HepG2 (cell line): ENCODE measurements around the gene GBX1. TPM values are rescaled to one million over a fixed set of nuclear protein-coding genes. Genes with fewer than 3 reads are reported as not detected.

Source experiments
- ATAC-seq: fragments of 200-7000 bp; cut with Tn5 transposase; 3 replicates; pipeline ENCODE4 v1.9.1; 2020; ENCODE audit warnings: mild to moderate bottlenecking, moderate library complexity
- BruUV-seq: library from RNA; stranded (reverse); fragments of 400-500 nt; replicated peaks from 2 replicates; lab custom pipeline; 2021; lab: Mats Ljungman, UMichigan
- CTCF ChIA-PET: fragments of 300-600 bp; formaldehyde crosslinking; extraction: SDS; loops from one replicate; lab custom pipeline; 2021; ENCODE audit warnings: low total read pairs, inconsistent platforms, low intra/inter-chr PET ratio; lab: Yijun Ruan, JAX
- POLR2A ChIA-PET: fragments of 350-600 bp; sonication (Branson Sonifier 250); formaldehyde crosslinking; loops from one replicate; lab custom pipeline; 2020; ENCODE audit warnings: antibody characterized with exemption, inconsistent platforms; lab: Yijun Ruan, JAX
- DNase-seq: peaks from one replicate; pipeline ENCODE4 v3.0.0-alpha.2; 2015; ENCODE audit warnings: low spot score
- FAIRE-seq: peaks from 3 replicates; lab custom pipeline; 2011; peaks lifted over from hg19 to GRCh38; lab: Jason Lieb, UNC
- H2AFZ ChIP-seq: one replicate; pipeline ENCODE4 v1.6.1; 2011; ENCODE audit warnings: low read length, inconsistent platforms
- H3K27ac ChIP-seq: fragments of 300-600 bp; 3 replicates; pipeline ENCODE4 v1.8.0; 2011; ENCODE audit warnings: mixed run types, mild to moderate bottlenecking, mixed read lengths, low read length, inconsistent platforms; ENCODE audit not compliant: insufficient read depth; ENCODE audit errors: extremely low read length
- H3K27me3 ChIP-seq, 2 experiments: fragments of 200-600 bp in 1 of 2; 2 replicates in 1 of 2; 3 replicates in 1 of 2; pipeline versions ENCODE4 v1.6.0 to v1.8.0; 2011; ENCODE audit warnings: low read length in 2 of 2, mild to moderate bottlenecking in 2 of 2, moderate library complexity in 2 of 2, inconsistent platforms in 1 of 2; ENCODE audit not compliant: insufficient read depth in 2 of 2, control insufficient read depth in 1 of 2
- H3K36me3 ChIP-seq, 2 experiments: fragments of 200-600 bp in 1 of 2; replicated peaks in 1 of 2; 2 replicates in 1 of 2; 3 replicates in 1 of 2; pipeline versions ENCODE4 v1.5.1 to v1.8.0; 2011; ENCODE audit warnings: low read length in 2 of 2, inconsistent platforms in 1 of 2; ENCODE audit not compliant: insufficient read depth in 2 of 2, control insufficient read depth in 1 of 2
- H3K4me1 ChIP-seq: 2 replicates; pipeline ENCODE4 v1.5.1; 2012; ENCODE audit warnings: low read length, inconsistent platforms; ENCODE audit not compliant: insufficient read depth
- H3K4me2 ChIP-seq: 2 replicates; pipeline ENCODE4 v1.6.0; 2011; ENCODE audit warnings: low read depth, low read length, inconsistent platforms
- H3K4me3 ChIP-seq, 3 experiments: fragments of 200-600 bp in 1 of 3; sonication (generic), shearing (Covaris generic) in 1 of 3; replicated peaks in 1 of 3; 2 replicates each; pipeline ENCODE4 v1.5.1; 2011 to 2016; ENCODE audit warnings: low read length in 3 of 3, inconsistent platforms in 2 of 3, low read depth in 2 of 3, mild to moderate bottlenecking in 2 of 3, control low read depth in 1 of 3, mixed read lengths in 1 of 3; ENCODE audit not compliant: insufficient read depth in 1 of 3
- H3K79me2 ChIP-seq: one replicate; pipeline ENCODE4 v1.6.1; 2011; ENCODE audit warnings: low read length, inconsistent platforms; ENCODE audit not compliant: insufficient read depth
- H3K9ac ChIP-seq: 2 replicates; pipeline ENCODE4 v1.6.0; 2011; ENCODE audit warnings: mild to moderate bottlenecking, low read depth, low read length, inconsistent platforms; ENCODE audit not compliant: insufficient read depth
- H3K9me3 ChIP-seq: 2 replicates; pipeline ENCODE4 v1.5.1; 2012; ENCODE audit warnings: mild to moderate bottlenecking, low read length
- H4K20me1 ChIP-seq: 2 replicates; pipeline ENCODE4 v1.6.0; 2011; ENCODE audit warnings: inconsistent platforms, mild to moderate bottlenecking, low read length, moderate library complexity; ENCODE audit not compliant: insufficient read depth
- ELF1 ChIP-seq: sonication (generic); formaldehyde crosslinking; IDR thresholded peaks from 2 replicates; pipeline ENCODE4 v1.4.0; 2020; ENCODE audit warnings: missing genetic modification reagents
- ETV6 ChIP-seq: sonication (generic); formaldehyde crosslinking; conservative IDR thresholded peaks from 2 replicates; pipeline ENCODE4 v1.4.0; 2020; ENCODE audit warnings: missing genetic modification reagents
- HDAC2 ChIP-seq: sonication (generic); formaldehyde crosslinking; IDR thresholded peaks from 2 replicates; pipeline ENCODE4 v1.4.0; 2020; ENCODE audit warnings: missing genetic modification reagents
- ZNF460 ChIP-seq: sonication (generic); formaldehyde crosslinking; IDR thresholded peaks from 2 replicates; pipeline ENCODE4 v1.5.1; 2020; ENCODE audit warnings: missing genetic modification reagents, mild to moderate bottlenecking, borderline replicate concordance
- ZNF768 ChIP-seq: sonication (generic); formaldehyde crosslinking; IDR thresholded peaks from 2 replicates; pipeline ENCODE4 v1.4.0; 2020; ENCODE audit warnings: missing genetic modification reagents
- ZSCAN30 ChIP-seq: sonication (generic); formaldehyde crosslinking; IDR thresholded peaks from 2 replicates; pipeline ENCODE4 v1.5.0; 2020; ENCODE audit warnings: mild to moderate bottlenecking, missing genetic modification reagents
- WGBS: methylation state at CpG from one replicate; pipeline ENCODE4 v1.1.6; 2017; ENCODE audit warnings: low lambda C conversion rate; 5-methylcytosine and 5-hydroxymethylcytosine counted together
- in situ Hi-C: cut with HindIII; loops from 2 replicates; pipeline ENCODE4 v1.10.0; 2017; ENCODE audit warnings: low pct_unique_long_range_greater_than_20kb; ENCODE audit not compliant: extremely low pct_ligation_motif_present
- intact Hi-C: fragments of 100-400 bp; cut with micrococcal nuclease; formaldehyde crosslinking; loops from one replicate; pipeline ENCODE4 v1.10.0; 2022; ENCODE audit not compliant: unreplicated experiment
- polyA plus RNA-seq, 8 experiments: library from polyadenylated mRNA; depleted of rRNA in 3 of 8; stranded (reverse) in 7 of 8; unstranded in 1 of 8; fragments of >200 nt; fragmentation: Illumina TruSeq in 4 of 8; extraction: Trizol in 4 of 8; gene quantifications; 2 replicates each; pipeline versions ENCODE4 v1.2.1 to v1.2.3, GENCODE V29; 2011 to 2016; ENCODE audit warnings: low read depth in 4 of 8, missing spikeins in 1 of 8, mixed read lengths in 1 of 8; ENCODE audit not compliant: insufficient read depth in 1 of 8
- total RNA-seq, 5 experiments: library from RNA; depleted of rRNA; stranded (reverse); fragments of >200 nt; fragmentation: Illumina TruSeq; extraction: Trizol; gene quantifications; 2 replicates each; pipeline ENCODE4 v1.2.3, GENCODE V29; 2016; ENCODE audit warnings: low read depth in 1 of 5
- TF ChIP-seq, protein P1 (sequence below): sonication (generic); formaldehyde crosslinking; IDR thresholded peaks from one replicate; pipeline ENCODE4 v1.5.1; 2020; ENCODE audit warnings: mild to moderate bottlenecking, missing genetic modification reagents; ENCODE audit errors: not compliant biosample characterization
- TF ChIP-seq, protein P2 (sequence below): sonication (generic); formaldehyde crosslinking; IDR thresholded peaks from 2 replicates; pipeline ENCODE4 v1.4.0; 2020; ENCODE audit warnings: missing genetic modification reagents, borderline replicate concordance

GBX1 gene
- total and polyA plus RNA-seq, 2 of the 13 experiments (the other 11 are each of a cell fraction or from before 2014, with no cell fraction given) = not detected

DNA sequence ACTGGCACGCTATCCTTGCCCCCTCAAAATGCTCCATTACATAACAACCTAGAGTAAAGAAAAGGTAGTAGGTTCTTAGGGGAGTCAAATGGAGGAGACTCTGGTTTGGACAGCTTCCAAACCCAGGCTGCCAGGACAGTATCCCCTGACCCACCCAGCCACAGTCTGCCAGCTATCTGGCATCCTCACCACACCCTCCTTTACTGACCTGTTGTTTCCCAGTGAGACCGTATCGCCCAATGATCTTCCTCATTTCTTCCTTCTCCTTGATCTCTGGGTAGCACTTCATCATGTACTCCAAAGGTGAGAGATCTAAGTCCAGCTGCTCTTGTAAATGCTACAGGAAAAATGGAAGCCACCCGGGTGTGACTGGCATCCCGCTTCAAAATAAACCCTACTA is 47.9 kb upstream of the GBX1 start:
- H3K9me3 ChIP-seq = no peaks in the 10 kb centered on the region
- BruUV-seq = no TSS peak
- no peaks in the 10 kb centered on the region for H3K79me2 ChIP-seq
- no peaks in the 10 kb centered on the region for H3K4me1 ChIP-seq
- no peak overlapping the region for H3K4me3 ChIP-seq
- in situ Hi-C loops = no loop called here
- ChIA-PET CTCF (no interaction called here), POLR2A (no interaction called here)
- DNase-seq (no peak), ATAC-seq (no peak), FAIRE-seq (no peak)
- H3K27ac ChIP-seq = no peak overlapping the region
- H3K27me3 ChIP-seq = no peaks in the 10 kb centered on the region
- intact Hi-C loops = no loop called here
- H3K4me2 ChIP-seq = no peak overlapping the region
- no peaks in the 10 kb centered on the region for H4K20me1 ChIP-seq
- H3K36me3 ChIP-seq = peaks cover 23 to 63% of the 10 kb centered on the region in 2 experiments; a peak in 4 of 5 replicates
- WGBS = 100% methylated on average over 5 of the region's 5 CpGs
- TF ChIP-seq ELF1 (CRISPR knock-in tag) = no peak
- TF ChIP-seq ETV6 (CRISPR knock-in tag) = no peak
- TF ChIP-seq, protein P1, sequence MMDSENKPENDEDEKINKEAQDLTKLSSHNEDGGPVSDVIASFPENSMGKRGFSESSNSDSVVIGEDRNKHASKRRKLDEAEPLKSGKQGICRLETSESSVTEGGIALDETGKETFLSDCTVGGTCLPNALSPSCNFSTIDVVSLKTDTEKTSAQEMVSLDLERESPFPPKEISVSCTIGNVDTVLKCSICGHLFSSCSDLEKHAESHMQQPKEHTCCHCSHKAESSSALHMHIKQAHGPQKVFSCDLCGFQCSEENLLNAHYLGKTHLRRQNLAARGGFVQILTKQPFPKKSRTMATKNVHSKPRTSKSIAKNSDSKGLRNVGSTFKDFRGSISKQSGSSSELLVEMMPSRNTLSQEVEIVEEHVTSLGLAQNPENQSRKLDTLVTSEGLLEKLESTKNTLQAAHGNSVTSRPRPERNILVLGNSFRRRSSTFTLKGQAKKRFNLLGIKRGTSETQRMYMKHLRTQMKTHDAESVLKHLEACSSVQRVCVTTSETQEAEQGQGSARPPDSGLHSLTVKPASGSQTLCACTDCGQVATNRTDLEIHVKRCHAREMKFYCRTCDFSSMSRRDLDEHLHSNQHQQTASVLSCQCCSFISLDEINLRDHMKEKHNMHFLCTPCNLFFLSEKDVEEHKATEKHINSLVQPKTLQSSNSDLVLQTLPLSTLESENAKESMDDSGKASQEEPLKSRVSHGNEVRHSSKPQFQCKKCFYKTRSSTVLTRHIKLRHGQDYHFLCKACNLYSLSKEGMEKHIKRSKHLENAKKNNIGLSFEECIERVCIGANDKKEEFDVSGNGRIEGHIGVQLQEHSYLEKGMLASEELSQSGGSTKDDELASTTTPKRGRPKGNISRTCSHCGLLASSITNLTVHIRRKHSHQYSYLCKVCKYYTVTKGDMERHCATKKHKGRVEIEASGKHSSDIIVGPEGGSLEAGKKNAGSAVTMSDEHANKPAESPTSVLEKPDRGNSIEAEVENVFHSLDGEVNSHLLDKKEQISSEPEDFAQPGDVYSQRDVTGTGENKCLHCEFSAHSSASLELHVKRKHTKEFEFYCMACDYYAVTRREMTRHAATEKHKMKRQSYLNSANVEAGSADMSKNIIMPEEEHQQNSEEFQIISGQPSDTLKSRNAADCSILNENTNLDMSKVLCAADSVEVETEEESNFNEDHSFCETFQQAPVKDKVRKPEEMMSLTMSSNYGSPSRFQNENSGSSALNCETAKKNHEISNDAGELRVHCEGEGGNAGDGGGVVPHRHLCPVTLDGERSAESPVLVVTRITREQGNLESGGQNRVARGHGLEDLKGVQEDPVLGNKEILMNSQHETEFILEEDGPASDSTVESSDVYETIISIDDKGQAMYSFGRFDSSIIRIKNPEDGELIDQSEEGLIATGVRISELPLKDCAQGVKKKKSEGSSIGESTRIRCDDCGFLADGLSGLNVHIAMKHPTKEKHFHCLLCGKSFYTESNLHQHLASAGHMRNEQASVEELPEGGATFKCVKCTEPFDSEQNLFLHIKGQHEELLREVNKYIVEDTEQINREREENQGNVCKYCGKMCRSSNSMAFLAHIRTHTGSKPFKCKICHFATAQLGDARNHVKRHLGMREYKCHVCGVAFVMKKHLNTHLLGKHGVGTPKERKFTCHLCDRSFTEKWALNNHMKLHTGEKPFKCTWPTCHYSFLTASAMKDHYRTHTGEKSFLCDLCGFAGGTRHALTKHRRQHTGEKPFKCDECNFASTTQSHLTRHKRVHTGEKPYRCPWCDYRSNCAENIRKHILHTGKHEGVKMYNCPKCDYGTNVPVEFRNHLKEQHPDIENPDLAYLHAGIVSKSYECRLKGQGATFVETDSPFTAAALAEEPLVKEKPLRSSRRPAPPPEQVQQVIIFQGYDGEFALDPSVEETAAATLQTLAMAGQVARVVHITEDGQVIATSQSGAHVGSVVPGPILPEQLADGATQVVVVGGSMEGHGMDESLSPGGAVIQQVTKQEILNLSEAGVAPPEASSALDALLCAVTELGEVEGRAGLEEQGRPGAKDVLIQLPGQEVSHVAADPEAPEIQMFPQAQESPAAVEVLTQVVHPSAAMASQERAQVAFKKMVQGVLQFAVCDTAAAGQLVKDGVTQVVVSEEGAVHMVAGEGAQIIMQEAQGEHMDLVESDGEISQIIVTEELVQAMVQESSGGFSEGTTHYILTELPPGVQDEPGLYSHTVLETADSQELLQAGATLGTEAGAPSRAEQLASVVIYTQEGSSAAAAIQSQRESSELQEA (CRISPR knock-in tag) = no peak
- no peak for TF ChIP-seq ZNF460 (CRISPR knock-in tag)
- TF ChIP-seq, protein P2, sequence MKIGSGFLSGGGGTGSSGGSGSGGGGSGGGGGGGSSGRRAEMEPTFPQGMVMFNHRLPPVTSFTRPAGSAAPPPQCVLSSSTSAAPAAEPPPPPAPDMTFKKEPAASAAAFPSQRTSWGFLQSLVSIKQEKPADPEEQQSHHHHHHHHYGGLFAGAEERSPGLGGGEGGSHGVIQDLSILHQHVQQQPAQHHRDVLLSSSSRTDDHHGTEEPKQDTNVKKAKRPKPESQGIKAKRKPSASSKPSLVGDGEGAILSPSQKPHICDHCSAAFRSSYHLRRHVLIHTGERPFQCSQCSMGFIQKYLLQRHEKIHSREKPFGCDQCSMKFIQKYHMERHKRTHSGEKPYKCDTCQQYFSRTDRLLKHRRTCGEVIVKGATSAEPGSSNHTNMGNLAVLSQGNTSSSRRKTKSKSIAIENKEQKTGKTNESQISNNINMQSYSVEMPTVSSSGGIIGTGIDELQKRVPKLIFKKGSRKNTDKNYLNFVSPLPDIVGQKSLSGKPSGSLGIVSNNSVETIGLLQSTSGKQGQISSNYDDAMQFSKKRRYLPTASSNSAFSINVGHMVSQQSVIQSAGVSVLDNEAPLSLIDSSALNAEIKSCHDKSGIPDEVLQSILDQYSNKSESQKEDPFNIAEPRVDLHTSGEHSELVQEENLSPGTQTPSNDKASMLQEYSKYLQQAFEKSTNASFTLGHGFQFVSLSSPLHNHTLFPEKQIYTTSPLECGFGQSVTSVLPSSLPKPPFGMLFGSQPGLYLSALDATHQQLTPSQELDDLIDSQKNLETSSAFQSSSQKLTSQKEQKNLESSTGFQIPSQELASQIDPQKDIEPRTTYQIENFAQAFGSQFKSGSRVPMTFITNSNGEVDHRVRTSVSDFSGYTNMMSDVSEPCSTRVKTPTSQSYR = no peak
- TF ChIP-seq HDAC2 (CRISPR knock-in tag) = no peak
- no peak for TF ChIP-seq ZNF768 (CRISPR knock-in tag)
- TF ChIP-seq ZSCAN30 (CRISPR knock-in tag) = no peak
- no peak overlapping the region for H3K9ac ChIP-seq
- no peak overlapping the region for H2AFZ ChIP-seq
